HG02884 (cell line): ENCODE results near the gene ACTL10.

Experiments used
- ATAC-seq: cut with Tn5 transposase; IDR thresholded peaks from one replicate; pipeline ENCODE4 v1.9.1; 2021; ENCODE audit warnings: mild to moderate bottlenecking, moderate library complexity; ENCODE audit not compliant: unreplicated experiment

The ACTL10 gene

GRCh38 chr20:33648396-33649004 lies 18.2 kb upstream of the ACTL10 start:
- ATAC-seq, result no peak

DNA sequence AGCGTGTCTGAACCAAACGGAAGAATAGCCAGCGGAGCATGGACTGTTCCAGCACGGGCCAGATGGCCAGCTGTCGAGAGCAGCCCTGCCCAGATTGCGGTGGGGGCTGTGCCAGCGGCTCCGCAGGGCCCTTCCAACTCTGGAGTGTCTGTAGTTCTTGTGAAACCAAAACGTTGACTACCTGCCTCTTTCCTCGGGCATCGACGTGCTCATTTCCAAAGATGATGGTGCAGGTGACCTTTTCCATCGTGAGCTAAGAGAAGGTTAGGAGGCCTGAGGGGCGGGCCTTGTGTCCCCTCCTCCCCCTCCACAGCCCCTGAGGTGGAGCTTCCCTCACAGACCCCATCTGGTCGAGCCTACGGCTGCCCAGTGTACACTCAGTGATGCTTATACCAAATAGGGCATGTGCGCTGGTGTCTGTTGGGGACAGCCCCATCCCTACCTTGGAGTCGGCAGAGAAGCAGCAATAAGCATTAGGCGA lies 17.5 kb upstream of the ACTL10 start:
- no peak for ATAC-seq

- ATAC-seq, result no peak
Observed at GRCh38 chr20:33650111-33650752, 16.5 kb upstream of the ACTL10 start.

GRCh38 chr20:33650753-33651561 lies 15.8 kb upstream of the ACTL10 start:
- no peak for ATAC-seq

DNA sequence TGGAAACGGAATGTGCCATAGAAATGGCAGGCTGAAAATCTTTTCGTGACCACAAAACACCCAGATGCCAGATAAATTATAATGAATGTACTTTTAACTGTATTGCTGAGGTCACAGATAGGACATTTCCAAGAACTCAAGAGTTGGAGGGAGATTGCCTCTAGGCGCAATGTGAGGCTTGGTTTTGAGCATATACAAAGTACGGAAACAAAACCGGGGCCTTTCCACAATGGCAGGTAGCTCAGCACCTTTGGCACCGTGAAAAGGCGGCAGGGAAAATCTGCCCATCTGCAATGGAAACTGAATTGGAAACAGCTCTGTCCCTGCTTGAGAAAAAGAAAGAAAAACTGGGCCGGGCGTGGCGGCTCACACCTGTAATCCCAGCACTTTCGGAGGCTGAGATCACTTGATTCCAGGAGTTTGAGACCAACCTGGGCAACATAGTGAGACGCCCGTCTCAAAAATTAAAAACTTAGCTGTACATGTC lies 15.1 kb upstream of the ACTL10 start:
- no peak for ATAC-seq

- no peak for ATAC-seq
Observed at GRCh38 chr20:33653218-33653899, 13.4 kb upstream of the ACTL10 start.

GRCh38 chr20:33653900-33654596 lies 12.7 kb upstream of the ACTL10 start:
- no peak for ATAC-seq

DNA sequence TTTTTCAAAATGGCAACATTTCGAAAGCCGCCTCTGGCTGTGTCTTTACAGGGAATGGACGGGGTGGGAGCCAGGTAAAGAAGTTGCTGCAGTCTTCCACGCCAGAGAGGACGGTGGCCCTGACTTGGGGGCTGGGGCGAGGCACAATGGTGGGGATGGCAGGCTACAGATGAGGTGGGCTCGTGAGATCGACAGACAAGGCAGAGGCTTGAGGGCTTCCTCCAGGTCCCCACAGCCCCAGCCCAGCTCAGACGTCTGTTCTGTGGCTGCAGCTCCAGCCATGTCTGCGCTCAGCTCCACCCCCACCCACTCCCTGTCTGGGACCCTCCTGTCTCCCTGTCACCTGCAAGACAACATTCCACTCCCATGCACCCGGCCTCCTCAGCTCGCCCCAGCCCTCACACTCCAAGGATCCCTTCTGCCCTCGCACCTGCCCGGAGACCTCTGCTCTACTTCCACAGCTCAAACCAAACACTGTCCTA lies 12.0 kb upstream of the ACTL10 start:
- no peak for ATAC-seq

DNA sequence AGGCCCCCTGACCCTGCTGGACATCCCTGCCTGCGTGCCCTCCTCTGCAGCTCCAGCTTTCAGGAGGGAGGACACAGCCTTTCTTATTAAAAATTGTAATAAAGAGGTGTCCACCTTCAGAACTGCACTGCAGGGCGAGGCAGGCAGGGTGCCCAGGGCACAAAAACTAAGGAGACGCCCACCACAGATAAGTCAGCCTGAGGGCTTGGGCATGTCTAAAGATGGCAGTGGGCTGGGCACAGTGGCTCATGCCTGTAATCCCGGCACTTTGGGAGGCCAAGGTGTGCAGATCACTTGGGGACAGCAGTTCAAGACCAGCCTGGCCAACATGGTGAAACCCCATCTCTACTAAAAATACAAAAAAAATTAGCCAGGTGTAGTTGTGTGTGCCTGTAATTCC lies 11.6 kb upstream of the ACTL10 start:
- no peak for ATAC-seq

DNA sequence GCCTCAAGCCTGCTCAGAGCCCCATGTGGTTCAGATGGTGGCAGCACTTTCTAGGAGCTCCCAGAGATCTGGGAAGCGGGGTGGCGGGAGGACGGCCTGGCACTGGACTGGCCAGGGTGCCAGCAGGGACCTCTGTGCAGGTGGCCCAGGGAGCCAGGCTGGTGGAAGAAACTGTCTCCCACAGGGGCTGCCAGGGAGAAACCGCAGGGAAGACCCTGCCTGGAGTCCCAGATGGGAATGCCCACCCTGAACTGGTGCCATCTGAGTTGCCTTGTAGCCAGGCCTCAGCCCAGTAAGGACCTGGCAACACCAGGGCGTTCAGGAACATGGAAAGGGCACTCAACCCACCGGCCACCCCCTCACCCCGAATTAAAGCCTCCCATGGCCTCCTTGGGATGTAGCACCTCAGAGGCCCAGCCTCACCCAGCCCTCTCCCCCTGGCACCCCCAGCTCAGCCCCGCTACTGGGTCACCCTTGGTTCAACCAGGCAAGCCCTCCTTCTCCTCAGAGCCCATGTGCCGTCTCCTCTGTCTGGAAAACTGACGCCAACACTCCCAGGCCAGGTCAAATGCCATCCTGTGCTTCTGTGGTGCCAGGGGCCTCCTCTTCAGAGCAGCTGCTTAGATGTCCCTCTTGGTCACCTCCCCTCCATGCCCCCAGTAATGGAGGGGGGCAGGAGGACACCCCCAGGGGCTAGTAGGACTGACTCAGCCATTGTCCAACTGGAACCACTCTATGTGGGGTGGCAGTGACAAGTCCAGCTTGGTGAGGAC lies 10.5 kb upstream of the ACTL10 start:
- no peak for ATAC-seq

- no peak for ATAC-seq
Observed at GRCh38 chr20:33656783-33657703, 9.7 kb upstream of the ACTL10 start.

GRCh38 chr20:33657704-33658095 lies 9.0 kb upstream of the ACTL10 start:
- no peak for ATAC-seq

DNA sequence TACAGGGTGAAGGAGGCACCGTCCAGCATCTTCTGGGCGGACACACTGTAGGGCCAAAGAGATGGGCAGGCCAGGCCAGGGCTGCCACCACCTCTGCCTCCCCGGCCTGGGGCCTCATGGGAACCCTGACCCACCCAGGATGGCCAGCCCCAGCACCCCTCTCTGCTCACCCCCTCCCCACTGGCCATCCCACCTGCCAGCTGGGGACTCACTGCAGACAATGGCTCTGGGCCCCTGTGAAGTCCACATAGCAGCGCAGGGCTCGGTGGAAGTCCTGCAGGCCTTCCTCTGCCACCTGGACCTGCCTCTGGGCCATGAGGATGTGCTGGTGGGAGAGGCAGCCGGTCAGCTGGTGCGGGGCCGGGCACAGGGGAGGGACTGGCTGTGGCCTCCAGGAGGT lies 8.2 kb upstream of the ACTL10 start:
- ATAC-seq, result no peak

DNA sequence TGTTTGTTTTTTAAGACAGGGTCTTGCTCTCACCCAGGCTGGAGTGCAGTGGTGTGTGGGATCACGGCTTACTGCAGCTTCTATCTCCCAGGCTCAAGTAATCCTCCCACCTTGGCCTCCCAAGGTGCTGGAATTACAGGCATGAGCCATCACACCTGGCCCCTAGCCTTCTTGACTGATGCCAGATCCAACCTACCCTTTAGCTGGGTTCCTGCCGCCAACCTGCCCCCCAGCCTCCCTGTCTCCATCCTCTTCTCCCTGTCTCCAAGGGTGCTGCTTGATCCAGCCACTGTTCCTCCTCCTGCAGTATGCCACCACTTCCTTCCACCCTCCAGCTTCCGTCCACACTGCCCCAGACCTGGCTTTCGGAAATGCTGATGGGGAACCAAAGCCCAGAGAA lies 7.8 kb upstream of the ACTL10 start:
- ATAC-seq, result no peak

- no peak for ATAC-seq
Observed at GRCh38 chr20:33659341-33660034, 7.3 kb upstream of the ACTL10 start.

DNA sequence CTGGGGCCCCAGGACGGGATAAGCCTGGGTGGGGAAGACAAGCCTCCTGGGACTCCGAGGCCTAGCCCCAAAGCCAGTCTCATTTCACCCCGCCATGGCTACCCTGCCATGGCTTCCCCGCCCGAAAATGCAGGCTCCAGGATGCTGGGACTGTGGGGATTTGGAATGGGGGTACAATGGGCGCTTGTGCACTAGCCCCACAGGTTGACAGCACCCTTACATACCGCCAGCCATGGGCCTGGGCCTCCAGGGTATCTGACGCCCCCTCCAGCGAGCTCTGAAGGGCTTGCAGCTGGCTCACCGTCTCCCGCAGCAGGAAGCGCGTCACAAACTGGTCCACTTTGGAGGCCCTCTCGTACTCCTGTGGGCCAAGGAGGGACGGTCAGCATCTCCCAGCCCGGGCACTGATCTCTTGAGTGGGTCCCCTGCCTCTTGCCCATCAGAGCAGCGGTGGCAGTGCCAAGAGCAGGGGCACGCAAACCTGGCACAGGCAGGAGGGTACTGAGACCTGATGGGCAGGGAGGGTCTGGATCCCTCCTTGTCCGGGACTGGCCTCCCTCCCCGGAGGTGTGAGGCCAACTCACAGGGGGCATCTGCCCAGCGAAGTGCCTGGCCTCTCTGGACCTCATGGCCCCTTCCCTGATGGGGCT lies 6.6 kb upstream of the ACTL10 start:
- ATAC-seq, result no peak

DNA sequence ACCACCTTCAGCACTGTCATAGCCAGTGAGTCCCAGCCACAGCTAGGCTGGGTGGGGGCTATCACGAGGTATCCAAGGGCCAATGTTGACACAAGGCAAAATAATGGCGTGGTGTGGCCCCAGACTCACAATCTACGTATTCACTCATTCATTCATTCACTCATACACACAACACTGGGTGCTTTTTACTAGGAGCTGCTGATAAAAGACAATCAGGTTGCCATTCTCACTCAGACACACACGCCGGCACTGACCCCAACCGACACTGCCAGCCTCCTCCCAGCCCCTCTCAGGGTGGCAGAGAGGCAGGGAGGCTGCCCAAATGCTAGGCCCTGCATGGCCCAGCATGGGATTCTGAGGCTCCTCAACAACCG lies 6.1 kb upstream of the ACTL10 start:
- no peak for ATAC-seq

DNA sequence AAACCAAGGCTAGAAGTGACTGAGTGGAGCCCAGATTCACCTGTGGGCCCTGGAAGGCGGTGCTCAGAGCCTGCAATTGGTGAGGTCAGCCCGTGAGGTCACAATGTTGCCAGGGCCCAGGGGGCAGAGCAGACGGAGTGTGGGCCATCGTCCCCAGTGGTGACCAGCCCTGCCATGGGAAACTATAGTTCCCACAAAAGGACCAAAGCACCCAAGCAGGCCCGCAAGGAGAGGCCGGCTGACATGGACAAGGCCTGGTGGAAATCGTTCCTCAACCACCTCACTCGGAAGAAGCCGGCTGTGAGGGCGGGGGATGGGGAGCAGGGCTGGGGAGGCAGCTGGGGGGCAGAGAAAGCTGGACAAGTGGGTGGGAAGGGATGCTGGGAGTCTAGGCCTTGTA lies 4.6 kb upstream of the ACTL10 start, which contains the start of gene C20orf144:
Gene C20orf144, plus strand, starts transcription at position 156 of the 400 bp plus-strand sequence. Its CDS starts 19 bp downstream, at position 175.
- ATAC-seq, result no peak
